GM12878 (cell line): ENCODE results near the gene C10orf90.

ENCODE experiments used
- BCLAF1 ChIP-seq: fragments of 450-650 bp; IDR thresholded peaks from 2 replicates; pipeline ENCODE4 v1.6.1; 2017; ENCODE audit warnings: antibody characterized with exemption, mild to moderate bottlenecking, moderate library complexity
- CTCF ChIP-seq, 3 experiments: IDR thresholded peaks in 2 of 3; conservative IDR thresholded peaks in 1 of 3; 2 replicates each; pipeline ENCODE4 v1.5.1; 2011; ENCODE audit warnings: low read depth in 3 of 3, low read length in 3 of 3, mild to moderate bottlenecking in 3 of 3, control low read depth in 2 of 3, moderate library complexity in 2 of 3, inconsistent platforms in 1 of 3, mixed read lengths in 1 of 3; ENCODE audit not compliant: control insufficient read depth in 2 of 3, insufficient read depth in 1 of 3; ENCODE audit errors: extremely low read depth in 1 of 3
- ESRRA ChIP-seq: IDR thresholded peaks from 2 replicates; pipeline ENCODE4 v1.6.1; 2012; ENCODE audit warnings: mild to moderate bottlenecking, low read length, improper control_type of control experiment
- JUNB ChIP-seq: IDR thresholded peaks from 2 replicates; pipeline ENCODE4 v1.6.1; 2016; ENCODE audit warnings: antibody characterized with exemption, mild to moderate bottlenecking
- PAX5 ChIP-seq: IDR thresholded peaks from 2 replicates; pipeline ENCODE4 v1.6.1; 2011; ENCODE audit warnings: low read depth, low read length, borderline replicate concordance
- POLR2A ChIP-seq: IDR thresholded peaks from 2 replicates; pipeline ENCODE4 v1.6.1; 2011; ENCODE audit warnings: low read depth, mild to moderate bottlenecking, low read length
- RELA ChIP-seq: fragments of 450-650 bp; IDR thresholded peaks from 2 replicates; pipeline ENCODE4 v1.8.0; 2014; ENCODE audit warnings: borderline replicate concordance; ENCODE audit not compliant: partially characterized antibody
- RELB ChIP-seq: fragments of 450-650 bp; IDR thresholded peaks from 2 replicates; pipeline ENCODE4 v1.6.1; 2017; ENCODE audit warnings: low read depth, mild to moderate bottlenecking, moderate library complexity
- RFX5 ChIP-seq: IDR thresholded peaks from 2 replicates; pipeline ENCODE4 v1.6.1; 2011; ENCODE audit warnings: low read depth, low read length, improper control_type of control experiment
- TCF12 ChIP-seq: IDR thresholded peaks from 2 replicates; pipeline ENCODE4 v1.6.1; 2011; ENCODE audit warnings: low read depth, mild to moderate bottlenecking, low read length
- ZBTB33 ChIP-seq: fragments of 450-650 bp; IDR thresholded peaks from 2 replicates; pipeline ENCODE4 v1.6.1; 2017; ENCODE audit warnings: mild to moderate bottlenecking

GRCh38 chr10:126611303-126611702 is 59.2 kb downstream of the C10orf90 start:
- TF ChIP-seq JUNB, result no peak
- no peak for TF ChIP-seq CTCF (IDR thresholded peaks at IDR 0.05 in 2 of 3, conservative IDR thresholded peaks at IDR 0.05 in 1 of 3; ENCODE audit: control insufficient read depth in 2 of 3, extremely low read depth in 1 of 3, insufficient read depth in 1 of 3, low read depth in 3 of 3, low read length in 3 of 3)
- TF ChIP-seq RFX5, result no peak
- no peak for TF ChIP-seq RELB
- TF ChIP-seq POLR2A, result no peak
- no peak for TF ChIP-seq ZBTB33
- TF ChIP-seq TCF12, result no peak
- no peak for TF ChIP-seq RELA
- no peak for TF ChIP-seq BCLAF1
- no peak for TF ChIP-seq PAX5
- no peak for TF ChIP-seq ESRRA
